Mammary epithelial cell (primary cell): ENCODE measurements around the gene IQSEC3.

Experiments used
- EZH2 ChIP-seq: IDR thresholded peaks from 2 replicates; pipeline ENCODE4 v1.6.1; 2012; ENCODE audit warnings: low read length, inconsistent platforms, borderline replicate concordance
- TF ChIP-seq, protein P1 (sequence below), 2 donors: IDR thresholded peaks in 1 of 2; conservative IDR thresholded peaks in 1 of 2; 2 replicates each; pipeline ENCODE4 v1.5.1; 2011 to 2012; ENCODE audit warnings: inconsistent platforms in 2 of 2, low read length in 2 of 2, mild to moderate bottlenecking in 2 of 2, control low read depth in 1 of 2, low read depth in 1 of 2; ENCODE audit not compliant: insufficient read depth in 1 of 2; ENCODE audit errors: extremely low read depth in 1 of 2

DNA sequence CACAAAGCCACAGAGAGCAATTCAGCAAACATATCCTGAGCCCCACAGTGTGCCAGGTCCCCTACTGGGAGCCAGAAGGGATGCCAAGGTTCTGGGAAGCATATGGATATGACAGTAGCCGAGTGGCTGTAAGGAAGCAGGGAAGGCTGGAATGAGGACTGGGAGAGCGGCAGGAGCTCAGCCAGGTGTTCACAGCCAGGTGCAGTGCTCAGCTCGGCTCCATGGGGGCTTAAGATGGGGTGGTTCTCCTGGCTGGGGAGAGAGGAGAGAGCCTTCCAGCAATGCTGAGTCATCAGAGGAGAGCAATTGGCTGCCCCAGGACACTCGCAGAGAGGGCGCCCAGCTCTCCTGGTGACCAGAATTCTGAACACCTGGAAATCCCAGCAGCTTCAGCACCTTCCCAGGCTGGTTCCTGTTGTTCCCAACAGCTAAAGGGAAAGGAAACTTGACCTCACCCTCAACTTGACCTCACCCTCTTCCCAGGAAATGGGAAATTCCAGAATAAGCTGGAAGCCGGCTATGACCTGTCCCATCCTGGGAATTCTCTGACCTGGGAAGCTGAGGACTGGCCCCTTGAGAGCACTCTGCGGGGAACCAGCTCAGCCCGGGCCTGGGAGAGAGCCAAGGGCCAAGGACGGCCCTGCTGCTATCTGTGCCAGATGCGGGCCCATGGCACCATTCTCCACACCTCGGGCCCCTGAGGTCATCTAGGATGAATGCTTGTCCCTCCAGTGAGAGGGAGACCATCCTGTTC is 112.7 kb downstream of the IQSEC3 start:
- no peak for TF ChIP-seq EZH2
- TF ChIP-seq, protein P1, sequence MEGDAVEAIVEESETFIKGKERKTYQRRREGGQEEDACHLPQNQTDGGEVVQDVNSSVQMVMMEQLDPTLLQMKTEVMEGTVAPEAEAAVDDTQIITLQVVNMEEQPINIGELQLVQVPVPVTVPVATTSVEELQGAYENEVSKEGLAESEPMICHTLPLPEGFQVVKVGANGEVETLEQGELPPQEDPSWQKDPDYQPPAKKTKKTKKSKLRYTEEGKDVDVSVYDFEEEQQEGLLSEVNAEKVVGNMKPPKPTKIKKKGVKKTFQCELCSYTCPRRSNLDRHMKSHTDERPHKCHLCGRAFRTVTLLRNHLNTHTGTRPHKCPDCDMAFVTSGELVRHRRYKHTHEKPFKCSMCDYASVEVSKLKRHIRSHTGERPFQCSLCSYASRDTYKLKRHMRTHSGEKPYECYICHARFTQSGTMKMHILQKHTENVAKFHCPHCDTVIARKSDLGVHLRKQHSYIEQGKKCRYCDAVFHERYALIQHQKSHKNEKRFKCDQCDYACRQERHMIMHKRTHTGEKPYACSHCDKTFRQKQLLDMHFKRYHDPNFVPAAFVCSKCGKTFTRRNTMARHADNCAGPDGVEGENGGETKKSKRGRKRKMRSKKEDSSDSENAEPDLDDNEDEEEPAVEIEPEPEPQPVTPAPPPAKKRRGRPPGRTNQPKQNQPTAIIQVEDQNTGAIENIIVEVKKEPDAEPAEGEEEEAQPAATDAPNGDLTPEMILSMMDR (conservative IDR thresholded peaks at IDR 0.05 in 1 of 2, IDR thresholded peaks at IDR 0.05 in 1 of 2; ENCODE audit: extremely low read depth in 1 of 2, insufficient read depth in 1 of 2, low read depth in 1 of 2, low read length in 2 of 2) = no peak
